ENCODE measurements around the gene EMP2. TPM values are rescaled to one million over a fixed set of nuclear protein-coding genes. Genes with fewer than 3 reads are reported as not detected.

Gene EMP2
- total RNA-seq, 1 donor from 2014 or later: 86.6 TPM

DNA sequence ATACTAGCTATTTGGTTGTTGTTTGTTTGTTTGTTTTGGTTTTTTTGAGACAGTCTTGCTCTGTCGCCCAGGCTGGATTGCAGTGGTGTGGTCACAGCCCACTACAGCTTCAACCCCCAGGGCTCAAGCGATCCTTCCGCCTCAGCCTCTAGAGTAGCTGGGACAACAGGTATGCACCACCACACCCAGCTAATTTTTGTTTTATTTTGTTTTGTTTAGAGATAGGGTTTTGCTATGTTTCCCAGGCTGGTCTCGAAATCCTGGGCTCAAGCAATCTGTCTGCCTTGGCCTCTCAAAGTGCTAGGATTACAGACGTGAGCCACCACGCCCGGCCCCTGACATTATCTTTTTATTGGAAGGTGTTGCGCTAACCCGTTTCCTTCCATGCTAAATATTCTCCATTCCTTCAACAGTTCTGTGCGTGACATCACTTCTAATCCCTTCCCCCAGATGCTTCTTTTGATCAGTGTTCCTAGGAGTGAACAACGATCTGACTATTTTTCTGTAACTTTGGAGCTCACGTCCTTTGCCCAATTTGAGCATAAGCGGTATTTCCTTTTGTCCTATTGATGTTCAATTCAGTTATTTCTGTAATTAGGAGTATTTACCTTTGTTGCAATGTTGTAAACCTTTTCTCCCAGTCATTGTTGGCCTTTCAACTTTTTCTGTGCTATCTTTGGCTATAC, 30.2 kb upstream of the EMP2 start:
- no peak for ATAC-seq
- DNase-seq (ENCODE audit: low spot score): no peak

DNA sequence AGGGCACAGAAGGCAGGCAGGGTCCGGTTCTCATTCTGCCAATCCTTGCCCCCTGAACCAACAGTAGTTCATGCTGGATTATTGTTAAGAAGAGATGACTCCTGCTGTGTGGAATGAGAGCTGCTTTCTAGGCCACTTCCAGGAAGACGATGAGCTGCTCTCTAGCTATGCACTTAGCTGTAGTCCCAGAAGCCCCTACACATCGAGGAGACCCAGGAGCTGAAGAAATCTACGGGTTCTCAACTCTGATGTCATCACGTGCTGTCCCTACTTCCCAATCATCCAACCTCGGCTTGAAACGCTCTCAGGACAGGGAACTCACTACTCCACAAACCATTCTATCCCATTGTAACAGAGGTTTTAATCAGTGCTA, 29.0 kb upstream of the EMP2 start:
- no peak for ATAC-seq

GRCh38 chr16:10608687-10609401, 28.4 kb upstream of the EMP2 start:
- ATAC-seq (no peak), DNase-seq (ENCODE audit: low spot score) (no peak)

More for the DNA sequence above, 29.0 kb upstream of the EMP2 start:
- DNase-seq (ENCODE audit: low spot score): no peak

- no peak for ATAC-seq
Measured at GRCh38 chr16:10607157-10607556, 26.8 kb upstream of the EMP2 start.

GRCh38 chr16:10606607-10607006, 26.2 kb upstream of the EMP2 start:
- DNase-seq (ENCODE audit: low spot score): no peak
- no peak for ATAC-seq

More at GRCh38 chr16:10607157-10607556, 26.8 kb upstream of the EMP2 start:
- DNase-seq (ENCODE audit: low spot score): no peak

- ATAC-seq (no peak), DNase-seq (ENCODE audit: low spot score) (no peak)
Measured at GRCh38 chr16:10605636-10606035, 25.2 kb upstream of the EMP2 start.

GRCh38 chr16:10601444-10602408, 21.3 kb upstream of the EMP2 start:
- DNase-seq (ENCODE audit: low spot score) (peak; percentile 54), ATAC-seq (peak; percentile 80)

DNA sequence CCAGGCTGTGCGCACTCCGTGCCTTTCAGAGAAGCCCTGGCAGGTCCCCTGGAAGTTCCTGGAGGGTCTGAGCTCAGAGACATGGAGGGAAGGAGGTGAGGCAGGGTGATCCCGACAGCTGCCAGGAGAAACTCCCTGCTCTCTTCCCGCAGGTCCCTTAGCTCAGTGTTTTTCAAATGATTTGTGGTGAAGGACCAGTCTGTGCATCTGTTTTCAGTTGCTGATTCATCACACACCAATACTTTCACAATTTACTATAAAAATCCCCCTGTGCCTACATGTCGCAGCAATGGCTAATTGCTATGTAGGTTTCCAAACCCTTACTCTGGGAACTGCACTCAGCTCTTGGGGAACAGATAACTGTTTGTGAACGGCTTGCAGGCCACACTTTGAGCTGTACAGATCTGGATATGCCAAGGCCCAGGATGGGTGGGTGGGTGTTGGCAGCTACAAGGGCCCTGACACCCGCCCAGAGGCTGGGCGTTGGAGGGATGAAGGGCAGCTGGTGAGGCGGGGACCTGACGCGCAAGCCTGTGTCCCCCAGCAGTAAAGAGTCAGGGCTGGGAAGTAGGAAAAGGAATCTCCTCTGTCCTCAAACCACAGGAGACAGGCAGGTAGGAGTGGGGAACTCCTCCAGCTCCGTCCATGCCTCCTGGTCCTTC, 20.5 kb upstream of the EMP2 start:
- ATAC-seq (no peak), DNase-seq (ENCODE audit: low spot score) (no peak)

- ATAC-seq (no peak), DNase-seq (ENCODE audit: low spot score) (no peak)
Measured at GRCh38 chr16:10599626-10600025, 19.2 kb upstream of the EMP2 start.

DNA sequence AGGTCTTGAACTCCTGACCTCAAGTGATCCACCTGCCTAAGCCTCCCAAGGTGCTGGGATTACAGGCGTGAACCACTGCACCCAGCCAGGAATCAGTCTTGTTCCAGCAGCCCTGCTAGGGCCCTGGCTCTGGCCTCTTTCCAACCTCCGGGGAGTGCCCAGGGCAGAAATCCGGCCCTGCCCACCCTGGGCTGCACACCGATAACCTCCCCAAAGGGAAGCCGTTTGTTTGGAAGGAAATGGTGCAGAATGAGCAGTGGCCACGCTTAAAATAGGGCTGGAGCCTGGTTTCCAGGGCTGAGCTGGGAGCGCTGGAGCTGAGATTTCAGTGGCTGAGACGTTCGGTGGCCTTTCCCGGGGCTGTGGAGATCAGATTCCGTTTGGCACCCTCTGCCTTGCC, 17.8 kb upstream of the EMP2 start:
- no peak for ATAC-seq
- no peak for DNase-seq (ENCODE audit: low spot score)

GRCh38 chr16:10597187-10597601, 16.8 kb upstream of the EMP2 start:
- ATAC-seq (no peak), DNase-seq (ENCODE audit: low spot score) (no peak)

GRCh38 chr16:10594312-10594950, 14.0 kb upstream of the EMP2 start:
- DNase-seq (ENCODE audit: low spot score): no peak
- ATAC-seq: no peak

GRCh38 chr16:10592611-10593010, 12.2 kb upstream of the EMP2 start:
- ATAC-seq (no peak), DNase-seq (ENCODE audit: low spot score) (no peak)

- ATAC-seq (no peak), DNase-seq (ENCODE audit: low spot score) (no peak)
Measured at GRCh38 chr16:10590342-10590741, 9.9 kb upstream of the EMP2 start.

DNA sequence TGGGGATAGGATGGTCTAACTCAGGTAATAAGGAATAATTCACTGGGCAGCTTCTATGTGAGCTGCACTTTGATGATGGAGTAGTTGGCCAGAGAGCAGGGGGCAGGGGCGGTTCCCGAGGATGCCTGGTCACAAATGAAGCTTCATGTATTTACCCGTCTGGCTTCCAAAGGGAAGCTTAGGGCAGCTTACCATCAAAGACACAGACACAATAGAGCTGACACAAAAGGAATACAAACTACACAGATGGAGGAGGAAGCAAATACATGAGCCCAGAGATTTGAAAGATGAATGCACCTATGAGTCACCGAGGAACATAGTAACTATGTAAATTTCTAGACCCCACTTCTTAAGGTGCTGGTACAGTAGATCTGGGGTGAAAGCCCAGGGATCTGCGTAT, 8.7 kb upstream of the EMP2 start:
- ATAC-seq: no peak
- no peak for DNase-seq (ENCODE audit: low spot score)

DNA sequence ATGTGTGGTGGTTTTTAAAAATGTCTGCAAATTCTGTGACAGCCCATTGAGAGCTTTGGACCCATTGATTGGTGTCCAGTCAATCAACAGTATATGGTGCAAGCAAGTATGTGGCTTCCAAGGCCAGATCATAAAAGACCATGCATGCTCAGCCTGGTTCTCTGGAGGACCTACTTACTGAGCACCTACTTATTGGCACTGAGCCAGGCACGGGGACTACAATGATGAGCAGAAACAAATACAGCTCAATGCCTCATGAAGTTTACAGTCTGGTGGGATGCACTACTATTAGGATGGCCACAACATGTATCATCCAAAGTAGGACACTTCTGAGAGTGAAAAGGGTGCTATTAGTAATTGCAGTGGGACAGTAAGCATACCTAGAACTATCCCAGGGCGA, 7.2 kb upstream of the EMP2 start:
- ATAC-seq: no peak
- no peak for DNase-seq (ENCODE audit: low spot score)

DNA sequence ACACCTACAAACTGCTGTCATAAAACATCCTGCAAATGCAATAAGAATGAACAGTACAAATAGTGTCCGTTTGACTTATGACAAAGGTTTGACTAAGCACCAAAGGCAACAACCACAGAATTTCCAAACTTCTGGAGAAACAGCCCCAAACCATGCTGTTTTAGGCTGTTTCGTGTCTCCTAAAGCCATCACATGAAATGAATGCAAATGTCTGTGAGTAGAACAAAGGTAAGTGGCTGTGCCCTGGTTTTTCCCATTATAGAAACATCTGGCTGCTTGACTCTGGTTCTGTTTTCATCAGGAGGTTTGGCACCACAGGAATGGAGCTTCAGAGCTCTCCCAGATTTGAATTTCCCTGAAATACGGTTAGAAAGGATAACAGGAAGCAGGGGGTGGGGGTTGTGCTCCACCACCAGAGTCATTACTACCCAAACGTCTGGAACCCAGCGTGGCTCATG, 4.6 kb upstream of the EMP2 start:
- ATAC-seq (no peak), DNase-seq (ENCODE audit: low spot score) (no peak)

DNA sequence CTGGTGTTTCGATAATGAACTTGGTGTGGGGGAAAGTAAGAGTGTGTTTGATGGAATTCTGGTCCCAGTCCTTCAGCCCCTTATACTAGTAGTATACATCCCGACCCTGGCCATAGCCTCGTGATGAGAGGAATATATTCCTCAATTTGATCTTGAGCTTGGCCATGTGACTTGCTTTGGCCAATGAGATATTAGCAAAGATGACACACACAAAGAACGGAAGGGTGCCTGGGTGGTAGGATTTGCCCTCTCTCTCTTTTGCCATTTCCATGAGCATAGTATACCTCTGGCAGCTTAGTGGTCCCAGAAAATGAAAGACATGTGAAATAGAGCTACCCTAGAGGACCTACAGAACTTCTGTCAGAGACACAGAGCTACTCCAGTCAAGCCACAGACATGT, 2.9 kb upstream of the EMP2 start:
- no peak for DNase-seq (ENCODE audit: low spot score)
- ATAC-seq: no peak

DNA sequence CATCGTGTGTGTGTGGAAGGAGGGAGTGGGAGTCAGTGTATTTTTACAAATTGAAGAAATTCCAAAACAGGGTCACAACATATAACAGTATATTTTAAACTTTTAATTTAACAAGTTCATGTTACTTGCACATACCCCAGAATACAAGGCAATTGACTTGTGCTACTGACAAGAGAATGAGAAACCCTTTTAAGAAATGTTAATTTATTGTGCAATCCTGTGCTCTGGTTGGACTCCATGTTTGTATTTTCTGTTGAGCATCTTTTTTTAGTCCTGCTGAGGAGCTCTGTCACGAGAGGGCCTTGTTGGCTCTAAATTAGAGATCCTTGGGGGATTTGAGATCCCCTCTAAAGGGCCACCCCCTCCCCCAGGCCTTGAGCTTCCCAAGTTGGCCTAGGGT, 1.1 kb upstream of the EMP2 start:
- ATAC-seq: no peak
- DNase-seq (ENCODE audit: low spot score): no peak

- ATAC-seq (no peak), DNase-seq (ENCODE audit: low spot score) (no peak)
Measured at GRCh38 chr16:10580883-10581247, 467 bp upstream of the EMP2 start.

DNA sequence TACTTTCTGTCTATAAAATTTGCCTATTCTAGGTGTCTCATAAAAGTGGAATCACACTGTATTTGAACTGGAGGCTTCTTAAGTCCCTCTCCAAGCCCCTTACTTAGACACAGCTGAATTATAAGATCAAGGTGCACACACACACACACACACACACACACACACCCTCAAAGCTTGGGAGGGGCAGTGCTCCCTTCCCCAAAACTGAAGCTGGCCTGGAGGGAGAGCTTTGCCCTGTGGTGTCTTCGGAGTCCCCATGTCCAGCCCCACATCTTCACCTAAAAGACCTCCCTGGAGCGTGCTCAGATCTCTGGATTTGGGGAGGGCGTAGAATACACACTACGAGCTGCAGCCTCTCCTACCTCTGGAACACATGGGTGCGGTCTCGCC, 828 bp downstream of the EMP2 start:
- DNase-seq (ENCODE audit: low spot score) (no peak), ATAC-seq (peak; percentile 1)

All from left lobe of liver (tissue), 2 donors.